A673 (cell line): ENCODE data around the gene FBXL17. TPM values are rescaled to one million over a fixed set of nuclear protein-coding genes. Genes with fewer than 3 reads are reported as not detected.

ENCODE experiments used
- BruUV-seq: library from RNA; stranded (reverse); fragments of 400-500 nt; replicated peaks from 2 replicates; lab custom pipeline; 2021; lab: Mats Ljungman, UMichigan
- CTCF ChIA-PET: fragments of 300-600 bp; sonication (Branson Sonifier 250); formaldehyde crosslinking; loops from one replicate; lab custom pipeline; 2022; ENCODE audit warnings: antibody characterized with exemption; lab: Charles Lee
- POLR2A ChIA-PET: fragments of 300-600 bp; sonication (Branson Sonifier 250); formaldehyde crosslinking; loops from one replicate; lab custom pipeline; 2022; ENCODE audit warnings: antibody characterized with exemption; ENCODE audit not compliant: low non-redundant PET; lab: Charles Lee
- DNase-seq: peaks from one replicate; pipeline ENCODE4 v3.0.0-alpha.2; 2015; ENCODE audit warnings: low spot score
- H3K27ac ChIP-seq: fragments of 200-600 bp; sonication (generic); 2 replicates; pipeline ENCODE4 v1.5.1; 2016; ENCODE audit warnings: mixed run types, low read depth, mild to moderate bottlenecking, mixed read lengths, antibody characterized with exemption, low read length; ENCODE audit not compliant: poor library complexity, severe bottlenecking
- H3K27me3 ChIP-seq: fragments of 200-600 bp; sonication (generic); replicated peaks from 2 replicates; pipeline ENCODE4 v1.6.1; 2017; ENCODE audit warnings: mixed run types, low read depth, mild to moderate bottlenecking, mixed read lengths, antibody characterized with exemption, low read length; ENCODE audit not compliant: insufficient read depth, poor library complexity
- H3K36me3 ChIP-seq: fragments of 200-600 bp; sonication (generic); 2 replicates; pipeline ENCODE4 v1.6.1; 2016; ENCODE audit warnings: mixed run types, mild to moderate bottlenecking, mixed read lengths, antibody characterized with exemption, low read length; ENCODE audit not compliant: insufficient read depth, poor library complexity, severe bottlenecking
- H3K4me1 ChIP-seq: fragments of 200-600 bp; sonication (generic); 2 replicates; pipeline ENCODE4 v1.6.1; 2017; ENCODE audit warnings: mixed run types, mild to moderate bottlenecking, mixed read lengths, antibody characterized with exemption, low read length; ENCODE audit not compliant: insufficient read depth, poor library complexity, severe bottlenecking
- H3K4me3 ChIP-seq: fragments of 200-600 bp; sonication (generic); 2 replicates; pipeline ENCODE4 v1.5.1; 2016; ENCODE audit warnings: low read depth, mixed run types, mild to moderate bottlenecking, mixed read lengths, low read length; ENCODE audit not compliant: poor library complexity, severe bottlenecking
- H3K9me3 ChIP-seq: fragments of 200-600 bp; sonication (generic); 2 replicates; pipeline ENCODE4 v1.6.1; 2016; ENCODE audit warnings: mixed run types, low read depth, mild to moderate bottlenecking, mixed read lengths, antibody characterized with exemption, low read length; ENCODE audit not compliant: poor library complexity, severe bottlenecking
- CTCF ChIP-seq: fragments of 300-800, 200-600 bp; sonication (generic); conservative IDR thresholded peaks from 2 replicates; pipeline ENCODE4 v1.5.1; 2017; ENCODE audit warnings: low read depth, mild to moderate bottlenecking, antibody characterized with exemption, low read length, moderate library complexity, mixed read lengths
- EZH2 ChIP-seq: fragments of 200-600 bp; sonication (generic); IDR thresholded peaks from 2 replicates; pipeline ENCODE4 v1.6.1; 2017; ENCODE audit warnings: borderline replicate concordance, low read depth, mild to moderate bottlenecking, mixed read lengths, antibody characterized with exemption, low read length; ENCODE audit not compliant: poor library complexity, severe bottlenecking
- intact Hi-C: fragments of 100-400 bp; cut with micrococcal nuclease; formaldehyde crosslinking; loops from one replicate; pipeline ENCODE4 v1.10.0; 2022; ENCODE audit not compliant: unreplicated experiment
- total RNA-seq: library from RNA; stranded (reverse); gene quantifications from 2 replicates; pipeline ENCODE4 v1.2.3, GENCODE V29; 2021

The FBXL17 gene
- total RNA-seq, 1 experiment from 2014 or later, result 5.7 TPM

DNA sequence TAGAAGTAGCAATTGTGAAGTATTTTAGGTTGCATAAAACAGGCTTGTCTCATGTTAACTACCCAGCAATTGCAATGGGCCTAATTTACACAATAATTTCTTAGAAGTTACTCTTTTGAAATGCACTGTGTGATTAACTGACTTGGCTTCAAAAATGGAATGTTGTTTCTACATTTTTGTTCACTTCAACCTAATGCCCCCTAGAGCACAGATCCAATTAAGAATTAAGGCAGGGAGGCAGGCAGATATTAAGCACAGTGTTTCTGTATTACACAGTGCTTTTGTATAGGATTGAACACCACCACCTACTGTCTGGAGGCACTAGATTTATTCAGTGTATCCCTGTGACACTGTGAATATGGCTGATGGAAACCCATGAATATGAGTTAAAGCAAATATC lies 302.1 kb downstream of the FBXL17 start:
- H3K4me1 ChIP-seq, result no peaks in the 10 kb centered on the region
- no TSS peak for BruUV-seq
- TF ChIP-seq EZH2 (no peak), CTCF (no peak)
- H3K4me3 ChIP-seq, result no peak overlapping the region
- H3K9me3 ChIP-seq, result no peaks in the 10 kb centered on the region
- peak; percentile 16 for DNase-seq
- H3K27ac ChIP-seq, result no peak overlapping the region
- H3K36me3 ChIP-seq, result no peaks in the 10 kb centered on the region
- intact Hi-C loops, result no loop called here
- POLR2A ChIA-PET, result no interaction called here
- CTCF ChIA-PET, result interaction anchor here (0.6 kb wide), 1 partner anchor 16 kb away, joined by 4 read pairs; no protein-coding TSS in a partner anchor
- H3K27me3 ChIP-seq, result no peaks in the 10 kb centered on the region

- Histone ChIP-seq H3K36me3 (no peaks in the 10 kb centered on the region), H3K4me1 (no peaks in the 10 kb centered on the region), H3K27ac (no peak overlapping the region), H3K4me3 (no peak overlapping the region), H3K27me3 (no peaks in the 10 kb centered on the region), H3K9me3 (no peaks in the 10 kb centered on the region)
- DNase-seq, result no peak
- BruUV-seq, result no TSS peak
- intact Hi-C loops, result no loop called here
- TF ChIP-seq EZH2 (no peak), CTCF (no peak)
- CTCF ChIA-PET, result interaction anchor here (0.6 kb wide), 1 partner anchor 17 kb away, joined by 4 read pairs; no protein-coding TSS in a partner anchor
- POLR2A ChIA-PET, result no interaction called here
Observed at GRCh38 chr5:108078882-108079281, 303.0 kb downstream of the FBXL17 start.

- intact Hi-C loops, result no loop called here
- ChIA-PET POLR2A (no interaction called here), CTCF (no interaction called here)
- no peak for DNase-seq
- Histone ChIP-seq H3K27me3 (no peaks in the 10 kb centered on the region), H3K36me3 (no peaks in the 10 kb centered on the region), H3K9me3 (no peaks in the 10 kb centered on the region), H3K4me1 (no peaks in the 10 kb centered on the region), H3K4me3 (no peak overlapping the region), H3K27ac (no peak overlapping the region)
- no peak for TF ChIP-seq CTCF
- TF ChIP-seq EZH2, result no peak
- no TSS peak for BruUV-seq
Observed at GRCh38 chr5:108078345-108078744, 303.6 kb downstream of the FBXL17 start.
